Retinal pigment epithelial cell (primary cell): ENCODE data around the gene SEC24D.
"Not testable (repeated sequence)": the region's sequence is repeated elsewhere in the genome, so short reads cannot be mapped to it uniquely, and the experiment has no call there.

Experiments used
- DNase-seq: peaks from one replicate; pipeline ENCODE4 v3.0.0-alpha.2; 2010; ENCODE audit warnings: low read depth
- H3K4me3 ChIP-seq: 2 replicates; pipeline ENCODE4 v1.5.1; 2011; ENCODE audit warnings: mild to moderate bottlenecking, low read length, control low read depth, moderate library complexity
- TF ChIP-seq, protein P1 (sequence below): conservative IDR thresholded peaks from 2 replicates; pipeline ENCODE4 v1.5.1; 2011; ENCODE audit warnings: low read depth, low read length, control low read depth, inconsistent platforms

Gene SEC24D

GRCh38 chr4:118797558-118798142 is 38.3 kb downstream of the SEC24D start:
- no peak overlapping the region for H3K4me3 ChIP-seq
- TF ChIP-seq, protein P1, sequence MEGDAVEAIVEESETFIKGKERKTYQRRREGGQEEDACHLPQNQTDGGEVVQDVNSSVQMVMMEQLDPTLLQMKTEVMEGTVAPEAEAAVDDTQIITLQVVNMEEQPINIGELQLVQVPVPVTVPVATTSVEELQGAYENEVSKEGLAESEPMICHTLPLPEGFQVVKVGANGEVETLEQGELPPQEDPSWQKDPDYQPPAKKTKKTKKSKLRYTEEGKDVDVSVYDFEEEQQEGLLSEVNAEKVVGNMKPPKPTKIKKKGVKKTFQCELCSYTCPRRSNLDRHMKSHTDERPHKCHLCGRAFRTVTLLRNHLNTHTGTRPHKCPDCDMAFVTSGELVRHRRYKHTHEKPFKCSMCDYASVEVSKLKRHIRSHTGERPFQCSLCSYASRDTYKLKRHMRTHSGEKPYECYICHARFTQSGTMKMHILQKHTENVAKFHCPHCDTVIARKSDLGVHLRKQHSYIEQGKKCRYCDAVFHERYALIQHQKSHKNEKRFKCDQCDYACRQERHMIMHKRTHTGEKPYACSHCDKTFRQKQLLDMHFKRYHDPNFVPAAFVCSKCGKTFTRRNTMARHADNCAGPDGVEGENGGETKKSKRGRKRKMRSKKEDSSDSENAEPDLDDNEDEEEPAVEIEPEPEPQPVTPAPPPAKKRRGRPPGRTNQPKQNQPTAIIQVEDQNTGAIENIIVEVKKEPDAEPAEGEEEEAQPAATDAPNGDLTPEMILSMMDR: no peak
- DNase-seq: no peak

DNA sequence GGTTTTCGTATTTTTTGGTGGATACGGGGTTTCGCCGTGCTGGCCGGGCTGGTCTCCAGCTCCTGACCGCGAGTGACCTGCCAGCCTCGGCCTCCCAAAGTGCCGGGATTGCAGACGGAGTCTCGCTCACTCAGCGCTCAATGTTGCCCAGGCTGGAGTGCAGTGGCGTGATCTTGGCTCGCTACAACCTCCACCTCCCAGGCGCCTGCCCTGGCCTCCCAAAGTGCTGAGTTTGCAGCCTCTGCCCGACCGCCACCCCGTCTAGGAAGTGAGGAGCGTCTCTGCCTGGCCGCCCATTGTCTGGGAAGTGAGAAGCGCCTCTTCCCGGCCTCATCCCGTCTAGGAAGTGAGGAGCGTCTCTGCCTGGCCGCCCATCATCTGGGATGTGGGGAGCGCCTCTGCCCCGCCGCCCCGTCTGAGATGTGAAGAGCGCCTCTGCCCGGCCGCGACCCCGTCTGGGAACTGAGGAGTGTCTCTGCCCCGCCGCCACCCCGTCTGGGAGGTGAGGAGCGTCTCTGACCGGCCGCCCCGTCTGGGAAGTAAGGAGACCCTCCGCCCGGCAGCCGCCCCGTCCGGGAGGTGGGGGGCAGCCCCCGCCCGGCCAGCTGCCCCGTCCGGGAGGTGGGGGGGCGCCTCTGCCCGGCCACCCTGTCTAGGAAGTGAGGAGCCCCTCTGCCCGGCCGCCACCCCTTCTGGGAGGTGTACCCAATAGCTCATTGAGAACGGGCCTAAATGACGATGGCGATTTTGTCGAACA is 44.1 kb downstream of the SEC24D start:
- DNase-seq, H3K4me3 ChIP-seq: not testable (repeated sequence)

DNA sequence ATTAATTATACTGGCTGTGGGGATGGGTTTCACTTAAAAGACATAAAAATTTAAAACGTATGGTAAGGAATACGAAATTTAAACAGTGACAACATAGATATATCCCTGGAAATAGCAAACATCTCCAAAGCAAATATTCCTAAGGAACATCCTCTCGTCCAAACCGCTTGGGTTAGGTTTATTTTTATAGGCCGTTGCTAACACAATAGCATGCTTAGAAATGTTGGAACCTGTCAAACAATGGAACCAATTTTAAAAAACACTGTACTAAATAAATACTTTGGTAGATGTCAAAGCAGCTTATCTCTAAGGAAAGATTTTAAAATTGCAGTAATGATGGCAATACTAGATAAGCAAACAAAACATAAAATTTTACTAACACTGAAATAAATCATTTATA is 45.4 kb downstream of the SEC24D start:
- DNase-seq: no peak
- no peak overlapping the region for H3K4me3 ChIP-seq
- TF ChIP-seq, protein P1: no peak

GRCh38 chr4:118788911-118789310 is 47.0 kb downstream of the SEC24D start:
- no peak overlapping the region for H3K4me3 ChIP-seq
- no peak for DNase-seq
- TF ChIP-seq, protein P1: no peak

DNA sequence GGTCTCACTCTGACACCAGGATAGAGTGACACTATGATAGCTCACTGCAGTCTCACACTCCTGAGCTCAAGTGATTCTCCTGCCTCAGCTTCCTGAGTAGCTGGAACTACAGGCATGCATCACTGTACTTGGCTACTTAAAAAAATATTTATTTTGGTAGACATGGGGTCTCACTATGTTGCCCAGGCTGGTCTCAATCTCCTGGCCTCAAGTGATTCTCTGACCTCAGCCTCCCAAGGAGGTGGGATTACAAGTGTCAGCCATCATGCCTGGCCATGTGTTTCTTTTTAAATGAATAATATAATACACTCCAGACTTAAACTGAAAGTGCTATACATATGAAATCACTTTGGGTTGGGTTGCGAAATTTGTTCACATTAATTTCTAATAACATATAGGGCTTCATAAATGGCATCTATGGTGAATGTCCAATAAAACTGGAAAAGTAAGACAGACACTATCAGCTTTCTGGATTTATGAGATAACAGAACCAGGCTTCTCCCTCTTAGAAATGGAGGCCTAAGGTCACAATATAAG is 48.0 kb downstream of the SEC24D start:
- no peak for DNase-seq
- TF ChIP-seq, protein P1: no peak
- no peak overlapping the region for H3K4me3 ChIP-seq

DNA sequence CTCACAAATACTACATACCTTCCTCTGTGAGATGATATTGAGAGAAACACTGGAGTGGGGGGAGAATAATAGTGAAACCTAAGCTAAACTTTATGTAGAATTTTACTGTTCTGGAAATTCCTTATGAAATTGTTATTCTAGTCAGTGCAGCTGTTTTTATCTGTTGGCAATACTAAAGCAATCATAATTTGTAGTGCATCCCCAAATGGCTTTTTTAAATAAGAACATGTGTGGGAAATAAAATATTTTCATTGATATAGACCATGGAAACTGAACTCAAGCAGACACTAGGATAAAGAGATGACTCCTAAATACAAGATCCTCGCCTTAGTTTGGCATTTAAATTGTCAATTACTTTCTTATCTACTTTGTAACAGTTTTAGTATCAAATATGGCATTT is 51.1 kb downstream of the SEC24D start:
- TF ChIP-seq, protein P1: no peak
- no peak for DNase-seq
- H3K4me3 ChIP-seq: no peak overlapping the region

DNA sequence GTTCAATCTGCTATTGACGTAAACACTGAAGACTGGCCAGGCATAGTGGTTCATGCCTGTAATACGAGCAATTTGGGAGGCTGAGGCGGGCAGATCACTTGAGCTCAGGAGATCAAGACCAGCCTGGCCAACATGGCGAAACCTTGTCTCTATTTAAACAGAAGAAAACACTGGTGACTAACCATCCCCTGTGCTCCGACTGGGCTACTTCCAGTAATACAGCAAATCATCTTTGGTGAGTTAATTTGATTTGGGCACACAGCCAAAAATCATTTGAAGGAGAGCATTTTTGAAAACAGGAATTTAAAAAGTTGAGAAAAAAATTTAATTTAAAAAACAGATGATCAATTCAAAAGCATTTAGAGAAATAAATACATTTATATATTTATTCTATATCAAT is 52.0 kb downstream of the SEC24D start:
- TF ChIP-seq, protein P1: no peak
- DNase-seq: peak; percentile 61
- no peak overlapping the region for H3K4me3 ChIP-seq

DNA sequence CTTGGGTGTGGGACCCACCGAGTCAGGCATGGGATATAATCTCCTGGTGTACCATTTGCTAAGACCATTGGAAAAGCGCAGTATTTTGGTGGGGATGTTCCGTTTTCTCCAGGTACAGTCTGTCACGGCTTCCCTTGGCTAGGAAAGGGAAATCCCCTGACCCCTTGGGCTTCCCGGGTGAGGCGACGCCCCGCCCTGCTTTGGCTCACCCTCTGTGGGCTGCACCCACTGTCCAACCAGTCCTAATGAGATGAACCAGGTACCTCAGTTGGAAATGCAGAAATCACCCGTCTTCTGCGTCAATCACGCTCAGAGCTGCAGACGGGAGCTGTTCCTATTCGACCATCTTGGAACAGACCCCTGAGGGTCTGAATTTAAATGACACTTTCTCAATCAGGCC is 53.0 kb downstream of the SEC24D start:
- not testable (repeated sequence) for DNase-seq, H3K4me3 ChIP-seq

GRCh38 chr4:118777649-118778048 is 58.3 kb downstream of the SEC24D start:
- H3K4me3 ChIP-seq, DNase-seq: not testable (repeated sequence)

DNA sequence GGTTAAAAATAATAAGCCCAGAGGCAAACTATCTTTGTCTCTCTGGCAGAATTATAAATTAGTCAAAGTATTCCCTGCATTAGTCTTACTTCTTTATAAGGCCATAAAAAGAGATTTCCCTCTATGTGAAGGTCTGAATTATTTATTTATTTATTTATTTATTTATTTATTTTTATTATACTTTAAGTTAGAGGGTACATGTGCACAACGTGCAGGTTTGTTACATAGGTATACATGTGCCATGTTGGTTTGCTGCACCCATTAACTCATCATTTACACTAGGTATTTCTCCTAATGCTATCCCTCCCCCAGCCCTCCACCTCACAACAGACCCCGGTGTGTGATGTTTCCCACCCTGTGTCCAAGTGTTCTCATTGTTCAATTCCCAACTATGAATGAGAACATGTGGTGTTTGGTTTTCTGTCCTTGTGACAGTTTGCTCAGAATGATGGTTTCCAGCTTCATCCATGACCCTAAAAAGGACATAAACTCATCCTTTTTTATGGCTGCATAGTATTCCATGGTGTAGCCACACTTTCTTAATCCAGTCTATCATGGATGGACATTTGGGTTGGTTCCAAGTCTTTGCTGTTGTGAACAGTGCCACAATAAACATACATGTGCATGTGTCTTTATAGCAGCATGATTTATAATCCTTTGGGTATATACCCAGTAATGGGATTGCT is 58.8 kb downstream of the SEC24D start:
- not testable (repeated sequence) for DNase-seq, H3K4me3 ChIP-seq
